HL-60 (cell line): ENCODE measurements around the gene AFG3L2.

Experiments
- DNase-seq, 2 experiments: peaks; one replicate each; pipeline ENCODE4 v3.0.0-alpha.2; 2010 to 2020; ENCODE audit warnings: low read depth in 1 of 2, low spot score in 1 of 2
- H3K27ac ChIP-seq: fragments of 250-450 bp; sonication (Bioruptor Pico); replicated peaks from 2 replicates; pipeline ENCODE4 v1.5.1; 2020; ENCODE audit warnings: mild to moderate bottlenecking, moderate library complexity
- H3K27me3 ChIP-seq: fragments of 250-450 bp; sonication (Bioruptor Pico); 2 replicates; pipeline ENCODE4 v1.5.1; 2021; ENCODE audit warnings: mild to moderate bottlenecking, moderate library complexity; ENCODE audit not compliant: insufficient read depth, poor library complexity, severe bottlenecking
- H3K4me3 ChIP-seq: replicated peaks from 2 replicates; pipeline ENCODE4 v1.5.1; 2011; ENCODE audit warnings: mild to moderate bottlenecking, control low read depth, low read length; ENCODE audit not compliant: insufficient read depth
- CTCF ChIP-seq: IDR thresholded peaks from one replicate; pipeline ENCODE4 v1.5.1; 2011; ENCODE audit warnings: low read length, control low read depth, inconsistent platforms; ENCODE audit not compliant: insufficient read depth
- GABPA ChIP-seq: IDR thresholded peaks from 2 replicates; pipeline ENCODE4 v1.6.1; 2012; ENCODE audit warnings: low read depth
- POLR2AphosphoS5 ChIP-seq: IDR thresholded peaks from 2 replicates; pipeline ENCODE4 v1.6.1; 2012; ENCODE audit warnings: low read depth
- REST ChIP-seq: IDR thresholded peaks from 2 replicates; pipeline ENCODE4 v1.6.1; 2012; ENCODE audit warnings: low read depth; ENCODE audit not compliant: insufficient replicate concordance
- SPI1 ChIP-seq: IDR thresholded peaks from 2 replicates; pipeline ENCODE4 v1.6.1; 2012; ENCODE audit warnings: low read depth, mild to moderate bottlenecking, borderline replicate concordance

Gene AFG3L2

GRCh38 chr18:12410081-12410481 lies 33.1 kb upstream of the AFG3L2 start:
- no peak overlapping the region for H3K4me3 ChIP-seq

GRCh38 chr18:12409469-12409868 lies 32.4 kb upstream of the AFG3L2 start:
- no peak for DNase-seq
- Histone ChIP-seq H3K4me3 (no peak overlapping the region), H3K27me3 (peaks cover 35% of the 10 kb centered on the region), H3K27ac (no peak overlapping the region)
- no peak for TF ChIP-seq CTCF
- TF ChIP-seq POLR2AphosphoS5 = no peak
- TF ChIP-seq GABPA = no peak
- TF ChIP-seq REST = no peak

More at GRCh38 chr18:12410081-12410481, 33.1 kb upstream of the AFG3L2 start:
- H3K27ac ChIP-seq = no peak overlapping the region
- TF ChIP-seq GABPA = no peak
- H3K27me3 ChIP-seq = peaks cover 29% of the 10 kb centered on the region
- DNase-seq = no peak

GRCh38 chr18:12408247-12408869 lies 31.3 kb upstream of the AFG3L2 start:
- peak overlapping the region; percentile 45 for H3K4me3 ChIP-seq
- H3K27ac ChIP-seq = no peak overlapping the region
- no peak for DNase-seq
- TF ChIP-seq SPI1 = no peak
- TF ChIP-seq POLR2AphosphoS5 = no peak
- TF ChIP-seq GABPA = no peak
- TF ChIP-seq REST = no peak
- TF ChIP-seq CTCF = no peak
- peaks cover 45% of the 10 kb centered on the region for H3K27me3 ChIP-seq

- DNase-seq = no peak
- no peak overlapping the region for H3K4me3 ChIP-seq
- no peak overlapping the region for H3K27ac ChIP-seq
- H3K27me3 ChIP-seq = peaks cover 56% of the 10 kb centered on the region
- TF ChIP-seq CTCF (no peak), GABPA (no peak), POLR2AphosphoS5 (no peak), SPI1 (no peak), REST (no peak)
Observed at GRCh38 chr18:12406371-12407111, 29.5 kb upstream of the AFG3L2 start.
